Measurements from ENCODE around the gene FOXA1.

The FOXA1 gene

GRCh38 chr14:37610945-37611523 is 16.0 kb upstream of the FOXA1 start (continued):
- TF ChIP-seq BCL6B (tag by site-specific recombination; IDR thresholded peaks at IDR 0.05) (no peak), ZNF23 (tag by site-specific recombination; IDR thresholded peaks at IDR 0.05; ENCODE audit: borderline replicate concordance) (no peak), ZNF211 (tag by site-specific recombination; IDR thresholded peaks at IDR 0.05; ENCODE audit: low read depth) (no peak), ZNF138 (tag by site-specific recombination; IDR thresholded peaks at IDR 0.05; ENCODE audit: borderline replicate concordance) (no peak)
- TF ChIP-seq, protein P1, sequence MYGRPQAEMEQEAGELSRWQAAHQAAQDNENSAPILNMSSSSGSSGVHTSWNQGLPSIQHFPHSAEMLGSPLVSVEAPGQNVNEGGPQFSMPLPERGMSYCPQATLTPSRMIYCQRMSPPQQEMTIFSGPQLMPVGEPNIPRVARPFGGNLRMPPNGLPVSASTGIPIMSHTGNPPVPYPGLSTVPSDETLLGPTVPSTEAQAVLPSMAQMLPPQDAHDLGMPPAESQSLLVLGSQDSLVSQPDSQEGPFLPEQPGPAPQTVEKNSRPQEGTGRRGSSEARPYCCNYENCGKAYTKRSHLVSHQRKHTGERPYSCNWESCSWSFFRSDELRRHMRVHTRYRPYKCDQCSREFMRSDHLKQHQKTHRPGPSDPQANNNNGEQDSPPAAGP (tag by site-specific recombination; IDR thresholded peaks at IDR 0.05) = no peak
- TF ChIP-seq, protein P2, sequence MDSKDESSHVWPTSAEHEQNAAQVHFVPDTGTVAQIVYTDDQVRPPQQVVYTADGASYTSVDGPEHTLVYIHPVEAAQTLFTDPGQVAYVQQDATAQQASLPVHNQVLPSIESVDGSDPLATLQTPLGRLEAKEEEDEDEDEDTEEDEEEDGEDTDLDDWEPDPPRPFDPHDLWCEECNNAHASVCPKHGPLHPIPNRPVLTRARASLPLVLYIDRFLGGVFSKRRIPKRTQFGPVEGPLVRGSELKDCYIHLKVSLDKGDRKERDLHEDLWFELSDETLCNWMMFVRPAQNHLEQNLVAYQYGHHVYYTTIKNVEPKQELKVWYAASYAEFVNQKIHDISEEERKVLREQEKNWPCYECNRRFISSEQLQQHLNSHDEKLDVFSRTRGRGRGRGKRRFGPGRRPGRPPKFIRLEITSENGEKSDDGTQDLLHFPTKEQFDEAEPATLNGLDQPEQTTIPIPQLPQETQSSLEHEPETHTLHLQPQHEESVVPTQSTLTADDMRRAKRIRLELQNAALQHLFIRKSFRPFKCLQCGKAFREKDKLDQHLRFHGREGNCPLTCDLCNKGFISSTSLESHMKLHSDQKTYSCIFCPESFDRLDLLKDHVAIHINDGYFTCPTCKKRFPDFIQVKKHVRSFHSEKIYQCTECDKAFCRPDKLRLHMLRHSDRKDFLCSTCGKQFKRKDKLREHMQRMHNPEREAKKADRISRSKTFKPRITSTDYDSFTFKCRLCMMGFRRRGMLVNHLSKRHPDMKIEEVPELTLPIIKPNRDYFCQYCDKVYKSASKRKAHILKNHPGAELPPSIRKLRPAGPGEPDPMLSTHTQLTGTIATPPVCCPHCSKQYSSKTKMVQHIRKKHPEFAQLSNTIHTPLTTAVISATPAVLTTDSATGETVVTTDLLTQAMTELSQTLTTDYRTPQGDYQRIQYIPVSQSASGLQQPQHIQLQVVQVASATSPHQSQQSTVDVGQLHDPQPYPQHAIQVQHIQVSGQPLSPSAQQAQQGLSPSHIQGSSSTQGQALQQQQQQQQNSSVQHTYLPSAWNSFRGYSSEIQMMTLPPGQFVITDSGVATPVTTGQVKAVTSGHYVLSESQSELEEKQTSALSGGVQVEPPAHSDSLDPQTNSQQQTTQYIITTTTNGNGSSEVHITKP (tag by site-specific recombination; IDR thresholded peaks at IDR 0.05) = no peak
- TF ChIP-seq, protein P3, sequence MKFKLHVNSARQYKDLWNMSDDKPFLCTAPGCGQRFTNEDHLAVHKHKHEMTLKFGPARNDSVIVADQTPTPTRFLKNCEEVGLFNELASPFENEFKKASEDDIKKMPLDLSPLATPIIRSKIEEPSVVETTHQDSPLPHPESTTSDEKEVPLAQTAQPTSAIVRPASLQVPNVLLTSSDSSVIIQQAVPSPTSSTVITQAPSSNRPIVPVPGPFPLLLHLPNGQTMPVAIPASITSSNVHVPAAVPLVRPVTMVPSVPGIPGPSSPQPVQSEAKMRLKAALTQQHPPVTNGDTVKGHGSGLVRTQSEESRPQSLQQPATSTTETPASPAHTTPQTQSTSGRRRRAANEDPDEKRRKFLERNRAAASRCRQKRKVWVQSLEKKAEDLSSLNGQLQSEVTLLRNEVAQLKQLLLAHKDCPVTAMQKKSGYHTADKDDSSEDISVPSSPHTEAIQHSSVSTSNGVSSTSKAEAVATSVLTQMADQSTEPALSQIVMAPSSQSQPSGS (tag by site-specific recombination; IDR thresholded peaks at IDR 0.05; ENCODE audit: low read depth) = no peak

- ChIA-PET POLR2A (no interaction called here), CTCF (no interaction called here)
- H3K36me3 ChIP-seq (ENCODE audit: control insufficient read depth in 2 of 2, insufficient read depth in 1 of 2, low read length in 2 of 2) = no peaks in the 10 kb centered on the region
- TF ChIP-seq, protein P4, sequence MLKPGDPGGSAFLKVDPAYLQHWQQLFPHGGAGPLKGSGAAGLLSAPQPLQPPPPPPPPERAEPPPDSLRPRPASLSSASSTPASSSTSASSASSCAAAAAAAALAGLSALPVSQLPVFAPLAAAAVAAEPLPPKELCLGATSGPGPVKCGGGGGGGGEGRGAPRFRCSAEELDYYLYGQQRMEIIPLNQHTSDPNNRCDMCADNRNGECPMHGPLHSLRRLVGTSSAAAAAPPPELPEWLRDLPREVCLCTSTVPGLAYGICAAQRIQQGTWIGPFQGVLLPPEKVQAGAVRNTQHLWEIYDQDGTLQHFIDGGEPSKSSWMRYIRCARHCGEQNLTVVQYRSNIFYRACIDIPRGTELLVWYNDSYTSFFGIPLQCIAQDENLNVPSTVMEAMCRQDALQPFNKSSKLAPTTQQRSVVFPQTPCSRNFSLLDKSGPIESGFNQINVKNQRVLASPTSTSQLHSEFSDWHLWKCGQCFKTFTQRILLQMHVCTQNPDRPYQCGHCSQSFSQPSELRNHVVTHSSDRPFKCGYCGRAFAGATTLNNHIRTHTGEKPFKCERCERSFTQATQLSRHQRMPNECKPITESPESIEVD (tag by site-specific recombination; IDR thresholded peaks at IDR 0.05) = no peak
- TF ChIP-seq ZNF184 (tag by site-specific recombination; IDR thresholded peaks at IDR 0.05) (no peak), ZNF433 (tag by site-specific recombination; IDR thresholded peaks at IDR 0.05; ENCODE audit: low read depth) (no peak), RBAK (tag by site-specific recombination; IDR thresholded peaks at IDR 0.05) (no peak), ZNF629 (tag by site-specific recombination; IDR thresholded peaks at IDR 0.05) (no peak), ZNF449 (tag by site-specific recombination; IDR thresholded peaks at IDR 0.05) (no peak), ZNF670 (tag by site-specific recombination; IDR thresholded peaks at IDR 0.05; ENCODE audit: low read depth) (no peak), ZNF221 (tag by site-specific recombination; IDR thresholded peaks at IDR 0.05; ENCODE audit: borderline replicate concordance) (no peak), ZNF747 (tag by site-specific recombination; IDR thresholded peaks at IDR 0.05) (no peak), ZNF214 (tag by site-specific recombination; IDR thresholded peaks at IDR 0.05; ENCODE audit: borderline replicate concordance) (no peak), ZNF548 (tag by site-specific recombination; IDR thresholded peaks at IDR 0.05) (no peak), KLF16 (tag by site-specific recombination; IDR thresholded peaks at IDR 0.05) (no peak), ZNF239 (tag by site-specific recombination; IDR thresholded peaks at IDR 0.05) (no peak), ZBTB1 (tag by site-specific recombination; IDR thresholded peaks at IDR 0.05) (no peak), ZNF701 (tag by site-specific recombination; IDR thresholded peaks at IDR 0.05) (no peak), ZBTB17 (tag by site-specific recombination; IDR thresholded peaks at IDR 0.05) (no peak), ZNF302 (tag by site-specific recombination; IDR thresholded peaks at IDR 0.05; ENCODE audit: low read depth) (no peak)
- TF ChIP-seq, protein P5, sequence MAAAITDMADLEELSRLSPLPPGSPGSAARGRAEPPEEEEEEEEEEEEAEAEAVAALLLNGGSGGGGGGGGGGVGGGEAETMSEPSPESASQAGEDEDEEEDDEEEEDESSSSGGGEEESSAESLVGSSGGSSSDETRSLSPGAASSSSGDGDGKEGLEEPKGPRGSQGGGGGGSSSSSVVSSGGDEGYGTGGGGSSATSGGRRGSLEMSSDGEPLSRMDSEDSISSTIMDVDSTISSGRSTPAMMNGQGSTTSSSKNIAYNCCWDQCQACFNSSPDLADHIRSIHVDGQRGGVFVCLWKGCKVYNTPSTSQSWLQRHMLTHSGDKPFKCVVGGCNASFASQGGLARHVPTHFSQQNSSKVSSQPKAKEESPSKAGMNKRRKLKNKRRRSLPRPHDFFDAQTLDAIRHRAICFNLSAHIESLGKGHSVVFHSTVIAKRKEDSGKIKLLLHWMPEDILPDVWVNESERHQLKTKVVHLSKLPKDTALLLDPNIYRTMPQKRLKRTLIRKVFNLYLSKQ (tag by site-specific recombination; IDR thresholded peaks at IDR 0.05; ENCODE audit: borderline replicate concordance) = no peak
Observed at GRCh38 chr14:37608649-37609048, 13.6 kb upstream of the FOXA1 start.

More at GRCh38 chr14:37608649-37609048, 13.6 kb upstream of the FOXA1 start:
- Histone ChIP-seq H3K27ac (ENCODE audit: extremely low read depth, low read depth, low read length) (no peak overlapping the region), H3K4me3 (ENCODE audit: low read depth, low read length) (no peak overlapping the region), H3K4me1 (ENCODE audit: control insufficient read depth, insufficient read depth, low read length) (no peaks in the 10 kb centered on the region), H3K9me3 (ENCODE audit: control insufficient read depth, insufficient read depth, low read depth, low read length) (no peaks in the 10 kb centered on the region)
